PC-3 (cell line): ENCODE measurements around the gene PVR.

Experiments
- CTCF ChIP-seq: fragments of 300-600 bp; sonication (generic); conservative IDR thresholded peaks from 2 replicates; pipeline ENCODE4 v1.5.1; 2017; ENCODE audit warnings: antibody characterized with exemption, low read depth, mild to moderate bottlenecking, low read length
- EZH2 ChIP-seq: fragments of 300-600 bp; sonication (generic); IDR thresholded peaks from one replicate; pipeline ENCODE4 v1.6.1; 2017; ENCODE audit warnings: antibody characterized with exemption, mild to moderate bottlenecking, low read length; ENCODE audit not compliant: unreplicated experiment
- EZH2phosphoT487 ChIP-seq: fragments of 300-600 bp; sonication (generic); IDR thresholded peaks from 2 replicates; pipeline ENCODE4 v1.6.1; 2018; ENCODE audit warnings: mild to moderate bottlenecking, antibody characterized with exemption, low read length, borderline replicate concordance

DNA sequence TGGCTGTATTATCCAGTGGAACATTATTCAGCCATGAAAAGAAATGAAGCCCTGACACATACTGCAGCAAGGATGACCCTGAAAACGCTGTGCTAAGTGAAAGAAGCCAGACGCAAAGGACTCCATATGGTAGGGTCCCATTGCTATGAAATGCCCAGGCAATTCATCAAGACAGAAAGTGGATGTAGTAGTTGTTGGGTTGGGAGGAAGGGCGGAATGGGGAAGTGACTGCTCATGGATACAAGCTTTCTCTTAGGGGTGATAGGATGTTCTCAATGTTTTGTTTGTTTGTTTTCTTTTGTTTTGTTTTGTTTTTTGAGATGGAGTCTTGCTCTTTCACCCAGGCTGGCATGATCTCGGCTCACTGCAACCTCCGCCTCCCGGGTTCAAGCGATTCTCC, 44.2 kb downstream of the PVR start:
- TF ChIP-seq CTCF (no peak), EZH2 (no peak), EZH2phosphoT487 (no peak)
